ENCODE data around the gene ZNF24. TPM values are rescaled to one million over a fixed set of nuclear protein-coding genes. Genes with fewer than 3 reads are reported as not detected.

ZNF24 gene
- total RNA-seq, 2 donors from 2014 or later: 74.7 to 92.1 TPM

GRCh38 chr18:35390951-35391700 lies 46.9 kb upstream of the ZNF24 start:
- peaks cover 10% of the 10 kb centered on the region for H3K9me3 ChIP-seq (ENCODE audit: control insufficient read depth, low read length)
- H3K4me3 ChIP-seq (ENCODE audit: low read length): no peak overlapping the region
- Mint-ChIP-seq H3K27me3 (ENCODE audit: insufficient read depth) (peaks cover 2% of the 10 kb centered on the region), H3K4me1 (peaks cover 2% of the 10 kb centered on the region), H3K9me3 (peaks cover 8% of the 10 kb centered on the region), H3K4me3 (no peak overlapping the region), H3K27ac (no peak overlapping the region), H3K36me3 (ENCODE audit: low read depth) (peaks cover 3% of the 10 kb centered on the region)
- no peaks in the 10 kb centered on the region for H3K4me1 ChIP-seq (ENCODE audit: control insufficient read depth, insufficient read depth, low read length)
- H3K27ac ChIP-seq (ENCODE audit: low read depth, low read length): no peak overlapping the region
- H3K9ac ChIP-seq (ENCODE audit: extremely low read depth, low read length, poor library complexity, severe bottlenecking): no peak overlapping the region
- no peak for TF ChIP-seq CTCF (conservative IDR thresholded peaks at IDR 0.05)
- 60 to 68% methylated on average over 1 to 3 of the region's 3 CpGs for WGBS, 2 experiments (ENCODE audit: insufficient coverage in 1 of 2, insufficient read length in 1 of 2)
- H3K27me3 ChIP-seq (ENCODE audit: control insufficient read depth, insufficient read depth, low read length, poor library complexity, severe bottlenecking): no peaks in the 10 kb centered on the region
- DNase-seq: no peak
- H3K36me3 ChIP-seq (ENCODE audit: control insufficient read depth, insufficient read depth, low read length): no peaks in the 10 kb centered on the region

GRCh38 chr18:35389095-35389618 lies 44.9 kb upstream of the ZNF24 start:
- H3K4me1 ChIP-seq (ENCODE audit: control insufficient read depth, insufficient read depth, low read length): no peaks in the 10 kb centered on the region

GRCh38 chr18:35387152-35387571 lies 42.9 kb upstream of the ZNF24 start:
- no peak for DNase-seq
- Mint-ChIP-seq H3K4me3 (no peak overlapping the region), H3K36me3 (ENCODE audit: low read depth) (no peaks in the 10 kb centered on the region), H3K27me3 (ENCODE audit: insufficient read depth) (peaks cover 2% of the 10 kb centered on the region), H3K4me1 (peaks cover 14% of the 10 kb centered on the region), H3K27ac (no peak overlapping the region), H3K9me3 (peaks cover 4% of the 10 kb centered on the region)
- no peak overlapping the region for H3K9ac ChIP-seq (ENCODE audit: extremely low read depth, low read length, poor library complexity, severe bottlenecking)
- no peaks in the 10 kb centered on the region for H3K27me3 ChIP-seq (ENCODE audit: control insufficient read depth, insufficient read depth, low read length, poor library complexity, severe bottlenecking)
- no peak overlapping the region for H3K4me3 ChIP-seq (ENCODE audit: low read length)
- no peaks in the 10 kb centered on the region for H3K36me3 ChIP-seq (ENCODE audit: control insufficient read depth, insufficient read depth, low read length)
- 76 to 80% methylated on average over 1 to 3 of the region's 3 CpGs for WGBS, 2 experiments (ENCODE audit: insufficient coverage in 1 of 2, insufficient read length in 1 of 2)
- peaks cover 9% of the 10 kb centered on the region for H3K4me1 ChIP-seq (ENCODE audit: control insufficient read depth, insufficient read depth, low read length)
- no peak overlapping the region for H3K27ac ChIP-seq (ENCODE audit: low read depth, low read length)
- TF ChIP-seq CTCF (conservative IDR thresholded peaks at IDR 0.05): no peak
- H3K9me3 ChIP-seq (ENCODE audit: control insufficient read depth, low read length): peaks cover 7% of the 10 kb centered on the region

More at GRCh38 chr18:35389095-35389618, 44.9 kb upstream of the ZNF24 start:
- no peak for DNase-seq
- Mint-ChIP-seq H3K9me3 (peaks cover 8% of the 10 kb centered on the region), H3K4me3 (no peak overlapping the region), H3K4me1 (peaks cover 6% of the 10 kb centered on the region), H3K36me3 (ENCODE audit: low read depth) (peaks cover 3% of the 10 kb centered on the region), H3K27ac (no peak overlapping the region), H3K27me3 (ENCODE audit: insufficient read depth) (peaks cover 2% of the 10 kb centered on the region)
- H3K9me3 ChIP-seq (ENCODE audit: control insufficient read depth, low read length): peaks cover 10% of the 10 kb centered on the region
- H3K27me3 ChIP-seq (ENCODE audit: control insufficient read depth, insufficient read depth, low read length, poor library complexity, severe bottlenecking): no peaks in the 10 kb centered on the region
- WGBS, 2 experiments (ENCODE audit: insufficient coverage in 1 of 2, insufficient read length in 1 of 2): 83 to 86% methylated on average over 4 to 5 of the region's 5 CpGs
- no peak for TF ChIP-seq CTCF (conservative IDR thresholded peaks at IDR 0.05)
- H3K27ac ChIP-seq (ENCODE audit: low read depth, low read length): no peak overlapping the region
- no peak overlapping the region for H3K4me3 ChIP-seq (ENCODE audit: low read length)
- H3K36me3 ChIP-seq (ENCODE audit: control insufficient read depth, insufficient read depth, low read length): no peaks in the 10 kb centered on the region
- no peak overlapping the region for H3K9ac ChIP-seq (ENCODE audit: extremely low read depth, low read length, poor library complexity, severe bottlenecking)
